Erythroblast (primary cell): ENCODE data around the gene TTC29.

Source experiments
- GATA1 ChIP-seq: IDR thresholded peaks from 2 replicates; pipeline ENCODE4 v1.6.1; 2011; ENCODE audit warnings: low read depth, mild to moderate bottlenecking, control low read depth, low read length, moderate library complexity
- POLR2A ChIP-seq: IDR thresholded peaks from 2 replicates; pipeline ENCODE4 v1.6.1; 2011; ENCODE audit warnings: mild to moderate bottlenecking, low read length

GRCh38 chr4:146674829-146675570 is 270.7 kb downstream of the TTC29 start:
- TF ChIP-seq POLR2A (no peak), GATA1 (no peak)
